ENCODE data around the gene ZNF346.
A peak's percentile ranks its signal among the peaks of the same experiment; 100 is the strongest.

Gene ZNF346

DNA sequence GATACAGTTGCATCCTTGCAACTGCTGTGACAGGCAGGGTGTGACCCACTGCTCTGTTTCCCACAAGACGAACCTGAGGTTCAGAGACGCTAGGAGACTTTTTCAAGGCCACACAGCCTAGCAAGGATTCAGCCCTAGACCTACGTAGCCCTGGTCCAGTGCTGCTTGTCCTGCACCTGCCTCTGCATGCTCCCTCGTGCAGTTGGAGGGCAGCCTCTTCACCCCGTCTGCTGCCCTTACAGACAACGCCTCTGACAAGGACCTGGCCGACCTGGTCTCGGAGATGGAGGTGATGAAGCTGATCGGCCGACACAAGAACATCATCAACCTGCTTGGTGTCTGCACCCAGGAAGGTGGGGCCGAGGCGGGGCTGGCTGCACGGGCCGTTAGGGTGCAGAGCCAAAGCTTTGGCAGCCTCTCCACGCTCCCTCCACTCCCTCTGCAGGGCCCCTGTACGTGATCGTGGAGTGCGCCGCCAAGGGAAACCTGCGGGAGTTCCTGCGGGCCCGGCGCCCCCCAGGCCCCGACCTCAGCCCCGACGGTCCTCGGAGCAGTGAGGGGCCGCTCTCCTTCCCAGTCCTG is 72.7 kb downstream of the ZNF346 start:
- DNase-seq = no peak

- DNase-seq = no peak
These were observed 73.9 kb downstream of the ZNF346 start for GRCh38 chr5:177096162-177097015.

DNA sequence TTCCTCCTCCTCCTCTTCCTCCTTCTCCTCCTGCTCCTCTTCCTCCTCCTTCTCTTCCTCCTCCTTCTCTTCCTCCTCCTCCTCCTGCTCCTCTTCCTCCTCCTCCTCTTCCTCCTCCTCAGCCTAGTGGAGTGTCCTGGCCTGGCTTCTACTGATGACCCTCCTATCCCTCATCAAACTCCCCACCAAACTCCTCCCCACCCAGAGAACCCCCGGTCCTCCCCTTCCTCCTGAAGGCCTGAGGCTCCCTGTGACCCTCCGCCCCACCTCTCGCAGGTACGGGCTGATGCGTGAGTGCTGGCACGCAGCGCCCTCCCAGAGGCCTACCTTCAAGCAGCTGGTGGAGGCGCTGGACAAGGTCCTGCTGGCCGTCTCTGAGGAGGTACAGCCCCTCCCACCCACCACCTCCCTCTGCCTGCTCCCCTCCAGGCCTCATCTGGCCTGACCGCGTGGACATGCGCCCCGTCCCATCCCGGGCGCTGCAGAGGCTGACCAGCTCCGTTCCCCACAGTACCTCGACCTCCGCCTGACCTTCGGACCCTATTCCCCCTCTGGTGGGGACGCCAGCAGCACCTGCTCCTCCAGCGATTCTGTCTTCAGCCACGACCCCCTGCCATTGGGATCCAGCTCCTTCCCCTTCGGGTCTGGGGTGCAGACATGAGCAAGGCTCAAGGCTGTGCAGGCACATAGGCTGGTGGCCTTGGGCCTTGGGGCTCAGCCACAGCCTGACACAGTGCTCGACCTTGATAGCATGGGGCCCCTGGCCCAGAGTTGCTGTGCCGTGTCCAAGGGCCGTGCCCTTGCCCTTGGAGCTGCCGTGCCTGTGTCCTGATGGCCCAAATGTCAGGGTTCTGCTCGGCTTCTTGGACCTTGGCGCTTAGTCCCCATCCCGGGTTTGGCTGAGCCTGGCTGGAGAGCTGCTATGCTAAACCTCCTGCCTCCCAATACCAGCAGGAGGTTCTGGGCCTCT is 74.8 kb downstream of the ZNF346 start:
- no peak for DNase-seq

GRCh38 chr5:177098120-177098469 is 75.6 kb downstream of the ZNF346 start:
- no peak for DNase-seq

DNA sequence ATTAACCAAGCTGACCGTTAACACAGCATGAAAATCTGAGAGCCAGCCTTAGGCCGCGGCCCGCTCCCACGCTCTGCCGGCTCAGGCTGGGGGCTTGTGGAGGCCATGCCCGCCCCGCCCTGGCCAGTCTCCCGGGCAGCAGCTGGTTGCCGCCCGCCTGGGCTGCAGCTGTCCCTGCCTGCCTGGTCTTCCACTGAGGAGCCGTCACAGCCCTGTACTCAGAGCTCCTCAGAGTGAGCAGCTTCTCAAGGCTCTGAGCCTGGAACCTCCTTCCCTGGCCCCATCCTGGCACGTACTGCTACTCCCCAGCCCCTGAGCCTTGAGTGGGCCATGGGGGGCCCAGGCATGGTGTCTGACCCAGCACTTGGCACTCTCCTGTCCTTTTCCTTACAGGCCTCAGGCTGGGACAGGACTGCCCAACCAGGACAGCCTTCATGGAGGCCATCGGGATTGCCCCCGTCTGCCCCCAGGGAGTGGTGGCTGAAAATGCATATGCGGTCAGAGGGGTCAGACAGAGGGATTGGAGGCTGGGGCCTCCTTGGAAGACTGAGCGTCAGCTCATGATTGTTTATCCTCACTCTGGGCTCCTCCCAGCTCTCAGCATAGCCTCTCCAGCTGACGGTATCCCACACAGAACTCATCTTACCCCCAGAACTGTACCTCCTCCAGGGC is 76.1 kb downstream of the ZNF346 start:
- no peak for DNase-seq

DNA sequence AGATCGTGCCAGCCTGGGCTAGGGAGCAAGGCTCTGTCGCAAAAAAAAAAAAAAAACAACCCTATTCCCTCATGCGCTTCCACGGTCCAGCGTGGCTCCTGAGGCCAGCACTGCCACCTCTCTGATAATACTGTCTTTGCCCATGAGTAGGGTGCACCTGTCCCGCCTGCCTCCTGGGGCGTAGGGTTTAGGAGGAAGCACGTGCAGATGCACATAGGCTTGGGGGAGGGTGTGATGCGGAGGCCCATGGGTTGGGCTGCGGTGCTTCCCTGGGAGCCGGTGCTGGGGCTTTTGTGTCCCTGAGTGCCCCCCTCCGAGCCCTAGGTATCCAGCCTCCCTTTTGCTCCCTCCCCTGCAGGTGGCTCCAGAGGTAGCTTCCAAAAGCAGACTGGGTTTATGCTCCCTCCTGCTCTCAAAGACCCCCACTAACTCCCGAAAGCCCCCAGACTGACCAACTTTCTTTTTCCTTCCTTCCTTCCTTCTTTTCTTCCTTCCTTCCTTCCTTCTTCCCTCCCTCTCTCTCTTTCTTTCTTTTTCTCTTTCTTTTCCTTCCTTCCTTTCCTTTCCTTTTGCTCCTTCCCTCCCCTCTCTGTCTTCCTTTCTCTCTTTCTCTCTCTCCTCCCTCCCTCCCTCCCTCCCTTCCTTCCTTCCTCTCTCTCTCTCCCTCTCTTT is 77.1 kb downstream of the ZNF346 start:
- no peak for DNase-seq

- DNase-seq = no peak
These were observed 78.2 kb downstream of the ZNF346 start for GRCh38 chr5:177100714-177101121.

DNA sequence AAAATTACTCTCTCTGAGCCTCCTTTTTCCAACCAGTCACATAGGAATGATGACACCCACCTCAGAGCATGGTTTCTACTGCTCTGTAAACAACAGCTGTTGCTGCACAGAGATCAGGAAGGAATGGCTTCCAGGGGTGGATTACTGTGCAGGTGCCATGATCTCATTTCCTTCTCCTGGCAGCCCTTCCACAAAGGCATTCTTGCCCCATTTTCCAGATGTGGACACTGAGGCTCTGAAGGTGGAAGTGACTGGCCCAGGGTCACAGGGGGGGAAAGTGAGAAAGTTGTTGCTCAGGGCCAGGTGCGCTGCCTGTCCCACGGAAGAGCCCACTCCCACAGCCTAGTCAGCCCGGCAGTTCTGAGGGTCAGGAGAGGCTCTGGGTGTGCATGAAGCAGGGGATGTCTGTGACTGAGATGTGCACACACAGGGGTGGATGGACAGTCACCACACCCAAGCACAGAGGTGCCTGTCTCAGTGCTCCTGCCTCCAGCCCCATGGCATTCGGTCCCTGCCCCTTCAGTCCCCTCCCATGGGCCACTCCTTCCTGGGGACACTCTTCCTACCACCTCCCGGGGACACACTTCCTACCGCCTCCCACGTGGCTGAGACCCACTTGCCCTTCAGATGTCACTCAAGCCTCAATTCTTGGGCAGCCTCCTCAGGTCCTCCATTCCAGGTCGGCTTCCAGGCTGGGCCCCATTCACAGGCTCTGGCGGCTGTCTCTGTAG is 81.2 kb downstream of the ZNF346 start:
- DNase-seq = no peak

GRCh38 chr5:177105691-177106476 is 83.4 kb downstream of the ZNF346 start:
- DNase-seq = no peak

DNA sequence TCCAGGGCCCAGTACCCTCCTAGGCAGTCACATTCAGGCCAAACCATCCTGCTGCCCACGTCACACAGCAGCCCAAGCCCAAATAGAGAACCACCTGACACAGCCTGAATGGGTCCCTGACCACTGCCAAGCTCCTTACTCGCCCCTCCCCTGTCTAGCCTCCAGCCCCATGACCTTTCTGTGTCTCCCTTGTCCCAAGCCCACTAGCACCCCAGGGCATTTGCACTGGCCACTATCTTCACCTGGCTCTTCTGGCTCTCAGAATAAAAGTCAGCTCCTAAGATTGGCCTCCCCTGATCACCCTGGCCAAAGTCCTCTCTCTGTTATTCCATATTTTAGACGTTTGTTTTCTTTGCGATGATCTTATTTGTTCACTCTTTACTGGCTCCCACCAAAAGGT is 84.7 kb downstream of the ZNF346 start:
- DNase-seq = no peak

DNA sequence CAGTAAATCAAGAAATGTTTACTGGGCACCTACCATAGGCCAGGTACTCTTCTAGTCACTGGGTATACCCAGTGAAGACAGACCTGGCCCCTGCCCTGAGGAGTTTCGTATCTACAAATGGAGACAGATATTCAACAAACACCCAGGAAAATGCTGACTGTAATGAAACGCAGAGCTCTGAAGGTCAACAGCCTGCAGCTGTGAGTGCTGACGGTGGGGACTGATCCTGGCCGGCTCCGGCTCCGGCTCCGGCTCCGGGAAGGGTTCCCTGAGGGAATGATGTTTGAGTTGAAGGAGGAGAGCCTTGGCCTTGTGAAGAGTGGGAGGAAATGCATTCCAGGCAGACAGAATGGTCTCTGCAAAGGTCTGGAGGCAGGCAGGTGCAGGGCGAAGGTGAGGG is 87.3 kb downstream of the ZNF346 start:
- no peak for DNase-seq

DNA sequence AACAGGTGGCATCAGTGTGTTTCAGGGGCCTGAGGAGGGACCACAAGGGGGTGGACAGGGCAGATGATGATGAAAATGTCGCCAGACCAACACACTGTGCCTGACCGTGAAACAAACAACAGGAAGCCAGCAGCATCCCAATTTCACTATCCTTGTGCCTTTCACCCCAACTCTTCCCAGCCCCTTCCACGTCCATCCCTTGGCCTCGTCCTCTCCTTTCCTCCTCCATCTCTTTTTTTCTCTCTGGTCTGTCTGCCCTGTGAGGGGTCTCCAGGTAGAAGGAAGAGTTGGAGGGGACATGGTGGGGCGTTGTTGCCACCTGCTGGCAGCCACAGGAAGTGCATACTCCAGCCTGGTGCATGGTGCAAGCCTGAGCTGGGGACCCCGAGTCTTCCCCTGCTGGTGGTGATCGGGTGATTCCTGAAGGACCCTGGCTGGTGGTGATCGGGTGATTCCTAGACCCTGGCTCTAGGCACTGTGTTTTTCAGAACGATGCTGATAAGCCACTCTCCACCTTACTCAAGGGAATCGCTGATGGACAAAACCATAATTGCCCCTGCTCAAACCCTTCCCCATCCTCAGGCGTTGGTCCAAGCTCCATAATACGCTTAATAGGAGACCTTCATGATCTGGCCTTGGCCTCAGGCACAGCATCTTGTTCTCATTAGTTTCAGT is 89.4 kb downstream of the ZNF346 start:
- peak; percentile 43 for DNase-seq

GRCh38 chr5:177112589-177113220 is 90.2 kb downstream of the ZNF346 start:
- no peak for DNase-seq

- DNase-seq = peak; percentile 78
These were observed 91.3 kb downstream of the ZNF346 start for GRCh38 chr5:177113566-177114424.

GRCh38 chr5:177116631-177117373 is 94.3 kb downstream of the ZNF346 start:
- peak; percentile 80 for DNase-seq

DNA sequence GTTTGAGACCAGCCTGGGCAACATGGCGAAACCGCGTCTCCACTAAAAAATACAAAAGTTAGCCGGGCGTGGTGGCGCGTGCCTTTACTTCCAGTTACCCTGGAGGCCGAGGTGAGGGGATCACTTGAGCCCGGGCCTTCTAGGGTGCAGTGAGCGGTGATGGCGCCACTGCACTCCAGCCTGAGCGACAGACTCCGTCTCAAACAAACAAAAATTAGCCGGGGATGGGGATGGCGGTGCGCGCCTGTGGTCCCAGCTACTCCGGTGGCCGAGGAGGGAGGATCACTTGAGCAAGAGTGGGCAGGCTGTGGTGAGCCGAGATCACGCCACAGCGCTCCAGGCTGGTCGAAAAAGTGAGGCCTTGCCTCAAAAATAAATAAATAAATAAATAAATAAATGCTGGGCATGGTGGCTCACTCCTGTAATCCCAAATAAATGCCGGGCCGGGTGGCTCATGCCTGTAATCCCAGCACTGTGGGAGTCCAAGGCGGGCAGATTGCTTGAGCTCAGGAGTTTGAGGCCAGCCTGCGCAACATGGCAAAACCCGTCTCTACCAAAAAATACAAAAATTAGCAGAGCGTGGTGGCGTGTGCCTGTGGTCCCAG is 95.0 kb downstream of the ZNF346 start:
- DNase-seq = no peak

- no peak for DNase-seq
These were observed 100.1 kb downstream of the ZNF346 start for GRCh38 chr5:177122566-177122965.
